HFFc6 (cell line): ENCODE measurements around the gene FAM43A. TPM values are rescaled to one million over a fixed set of nuclear protein-coding genes. Genes with fewer than 3 reads are reported as not detected.

ENCODE experiments used
- DNase-seq: peaks from one replicate; pipeline ENCODE4 v3.0.0-alpha.2; 2018
- H3K27ac Mint-ChIP-seq: 2 replicates; pipeline ENCODE4 v1.8.0; 2020; ENCODE audit warnings: mild to moderate bottlenecking, mixed read lengths
- H3K27me3 Mint-ChIP-seq: 2 replicates; pipeline ENCODE4 v1.8.0; 2021; ENCODE audit warnings: mild to moderate bottlenecking, moderate library complexity, mixed read lengths; ENCODE audit not compliant: insufficient read depth
- H3K36me3 Mint-ChIP-seq: 2 replicates; pipeline ENCODE4 v1.8.0; 2021; ENCODE audit warnings: low read depth, mixed read lengths
- H3K4me1 Mint-ChIP-seq: 2 replicates; pipeline ENCODE4 v1.8.0; 2020; ENCODE audit warnings: low read depth, mixed read lengths
- H3K4me3 Mint-ChIP-seq: 2 replicates; pipeline ENCODE4 v1.8.0; 2020; ENCODE audit warnings: mild to moderate bottlenecking, moderate library complexity, mixed read lengths
- H3K9me3 Mint-ChIP-seq: 2 replicates; pipeline ENCODE4 v1.8.0; 2020; ENCODE audit warnings: mild to moderate bottlenecking, mixed read lengths
- total RNA-seq, 6 experiments: library from RNA; stranded (reverse); fragmentation: NEBNext Ultra II Directional; extraction: Animal tissue kit (Norgen Biotek cat#: 25700); gene quantifications; 2 replicates in 1 of 6; 3 replicates in 5 of 6; pipeline ENCODE4 v1.2.3, GENCODE V29; 2021
- TF ChIP-seq, protein P1 (sequence below): fragments of 200-600 bp; sonication (generic); IDR thresholded peaks from 2 replicates; pipeline ENCODE4 v1.5.0; 2021; ENCODE audit warnings: antibody characterized with exemption, mild to moderate bottlenecking

The FAM43A gene
- total RNA-seq, 6 experiments from 2014 or later: 10.6 to 28.5 (median 11.6) TPM

DNA sequence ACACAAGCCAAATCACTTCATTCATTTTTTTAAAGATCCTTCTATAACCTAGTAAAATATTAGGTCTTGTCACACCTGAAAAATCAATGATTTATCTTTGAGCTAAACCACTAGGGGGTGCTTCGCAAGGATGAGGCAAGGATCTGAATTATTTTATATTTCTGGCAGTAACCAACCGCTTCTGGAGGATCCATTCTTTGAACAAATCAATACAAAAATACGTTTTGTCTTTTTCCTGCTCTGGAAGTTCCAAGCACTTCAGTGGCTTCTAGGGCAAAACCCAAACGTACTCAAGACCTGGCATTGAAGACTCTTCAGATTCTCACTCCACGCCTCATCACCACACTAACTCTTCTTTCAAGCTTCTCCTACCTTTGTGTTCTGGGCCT is 14.2 kb upstream of the FAM43A start:
- TF ChIP-seq, protein P1, sequence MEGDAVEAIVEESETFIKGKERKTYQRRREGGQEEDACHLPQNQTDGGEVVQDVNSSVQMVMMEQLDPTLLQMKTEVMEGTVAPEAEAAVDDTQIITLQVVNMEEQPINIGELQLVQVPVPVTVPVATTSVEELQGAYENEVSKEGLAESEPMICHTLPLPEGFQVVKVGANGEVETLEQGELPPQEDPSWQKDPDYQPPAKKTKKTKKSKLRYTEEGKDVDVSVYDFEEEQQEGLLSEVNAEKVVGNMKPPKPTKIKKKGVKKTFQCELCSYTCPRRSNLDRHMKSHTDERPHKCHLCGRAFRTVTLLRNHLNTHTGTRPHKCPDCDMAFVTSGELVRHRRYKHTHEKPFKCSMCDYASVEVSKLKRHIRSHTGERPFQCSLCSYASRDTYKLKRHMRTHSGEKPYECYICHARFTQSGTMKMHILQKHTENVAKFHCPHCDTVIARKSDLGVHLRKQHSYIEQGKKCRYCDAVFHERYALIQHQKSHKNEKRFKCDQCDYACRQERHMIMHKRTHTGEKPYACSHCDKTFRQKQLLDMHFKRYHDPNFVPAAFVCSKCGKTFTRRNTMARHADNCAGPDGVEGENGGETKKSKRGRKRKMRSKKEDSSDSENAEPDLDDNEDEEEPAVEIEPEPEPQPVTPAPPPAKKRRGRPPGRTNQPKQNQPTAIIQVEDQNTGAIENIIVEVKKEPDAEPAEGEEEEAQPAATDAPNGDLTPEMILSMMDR: peak; percentile 93
- Mint-ChIP-seq H3K9me3 (no peaks in the 10 kb centered on the region), H3K4me1 (peaks cover 38% of the 10 kb centered on the region)

DNA sequence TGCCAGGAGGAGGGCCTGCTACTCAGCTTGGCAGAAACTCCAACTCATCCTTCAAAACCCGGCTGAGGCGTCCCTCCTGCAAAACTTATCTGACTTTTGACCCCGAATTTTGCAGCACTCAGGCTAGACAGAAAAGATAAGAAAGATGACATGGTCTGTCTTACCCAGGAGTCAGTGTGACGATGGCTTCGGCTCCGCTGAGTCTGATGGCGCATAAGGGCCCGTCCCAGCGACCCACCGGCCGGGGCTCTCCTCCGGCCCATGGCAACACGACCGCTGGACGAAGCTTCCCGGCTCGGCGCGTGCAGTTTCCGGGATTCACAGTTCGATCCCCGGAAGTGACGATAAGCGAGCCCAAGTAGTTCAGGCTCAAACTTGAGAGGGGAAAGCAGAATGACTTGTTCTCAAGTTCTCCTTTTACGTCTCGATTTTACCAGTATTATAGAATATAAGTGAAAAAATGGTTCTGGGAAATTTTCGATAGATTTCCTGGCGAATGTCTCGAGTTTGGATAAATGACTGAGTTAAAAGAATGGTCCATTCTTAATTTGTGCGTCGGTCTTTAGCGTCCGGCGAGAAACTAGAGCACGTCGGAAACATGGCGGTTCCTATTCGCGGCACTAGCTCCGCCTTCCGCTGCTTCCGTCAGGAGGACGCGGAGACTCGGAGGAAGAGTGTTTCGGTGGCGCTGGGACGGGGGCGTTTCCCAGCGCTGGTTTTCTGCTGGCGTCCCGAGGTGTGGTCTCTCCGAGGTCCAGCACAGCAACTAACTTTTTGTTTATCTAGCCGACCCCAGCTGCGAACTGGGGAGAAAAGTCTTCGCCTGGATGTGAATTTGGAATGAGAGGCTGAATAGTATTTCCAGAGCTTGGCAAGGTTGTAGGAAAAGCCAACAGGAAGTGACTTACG is 13.5 kb upstream of the FAM43A start, which contains the start of gene LSG1:
LSG1 (minus strand) TSS at position 292 of the 909 bp plus-strand sequence; CDS start at position 263, 29 bp downstream.
- peaks cover 10% of the 10 kb centered on the region for H3K36me3 Mint-ChIP-seq
- H3K4me1 Mint-ChIP-seq: peaks cover 38% of the 10 kb centered on the region
- peak within 1 kb of the TSS; percentile 99 for H3K4me3 Mint-ChIP-seq
- peak within 1 kb of the TSS; percentile 99 for H3K27ac Mint-ChIP-seq
- H3K9me3 Mint-ChIP-seq: no peaks in the 10 kb centered on the region
- peak; percentile 89 for DNase-seq
- H3K27me3 Mint-ChIP-seq: no peaks in the 10 kb centered on the region
- TF ChIP-seq, protein P1: no peak

More for the DNA sequence above, 14.2 kb upstream of the FAM43A start:
- peak; percentile 59 for DNase-seq
- H3K4me3 Mint-ChIP-seq: peak overlapping the region; percentile 99
- no peaks in the 10 kb centered on the region for H3K27me3 Mint-ChIP-seq
- peak overlapping the region; percentile 99 for H3K27ac Mint-ChIP-seq
- peaks cover 10% of the 10 kb centered on the region for H3K36me3 Mint-ChIP-seq

DNA sequence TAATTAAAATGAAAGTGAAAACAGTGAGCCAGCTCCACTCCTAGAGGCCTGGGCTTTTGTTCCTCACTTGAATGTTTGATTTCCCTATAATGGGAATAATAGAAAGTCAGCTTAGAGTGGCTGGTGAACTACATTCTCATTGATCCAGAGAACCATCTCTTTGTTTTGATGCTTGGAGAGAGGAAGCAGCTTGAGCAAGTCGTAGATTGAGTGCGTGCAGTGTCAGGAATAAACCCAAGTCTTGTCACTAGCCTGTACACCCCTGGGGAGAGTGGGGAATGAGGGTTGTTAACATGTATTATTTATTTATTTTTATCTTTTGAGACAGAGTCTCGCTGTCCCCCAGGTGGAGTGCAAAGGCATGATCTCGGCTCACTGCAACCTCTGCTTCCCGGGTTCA is 12.8 kb upstream of the FAM43A start:
- Mint-ChIP-seq H3K27me3 (no peaks in the 10 kb centered on the region), H3K9me3 (no peaks in the 10 kb centered on the region), H3K27ac (peak overlapping the region; percentile 99), H3K4me1 (peaks cover 38% of the 10 kb centered on the region), H3K36me3 (peaks cover 10% of the 10 kb centered on the region), H3K4me3 (peak overlapping the region; percentile 99)
- DNase-seq: no peak
- TF ChIP-seq, protein P1: no peak

DNA sequence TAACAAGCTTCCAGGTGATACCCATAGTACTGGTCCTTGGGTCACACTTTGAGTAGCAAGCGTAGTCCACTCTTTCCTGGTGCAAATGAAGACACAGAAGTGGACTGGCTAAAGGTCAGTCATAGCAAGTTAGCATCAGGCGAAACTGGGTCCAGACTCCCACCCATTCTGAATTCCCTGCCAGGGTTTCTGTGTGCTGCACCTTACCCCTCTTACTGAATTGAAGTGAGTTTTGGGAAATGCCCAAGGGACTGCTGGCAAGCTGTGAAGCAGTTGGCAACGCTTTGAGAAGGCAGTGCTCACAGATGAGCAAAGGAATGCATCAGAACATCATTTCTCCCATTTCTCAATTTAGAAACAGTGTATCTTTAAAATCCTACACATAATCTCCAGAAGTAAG is 11.9 kb upstream of the FAM43A start:
- TF ChIP-seq, protein P1: no peak
- H3K4me1 Mint-ChIP-seq: peaks cover 38% of the 10 kb centered on the region
- H3K36me3 Mint-ChIP-seq: peaks cover 5% of the 10 kb centered on the region
- H3K9me3 Mint-ChIP-seq: no peaks in the 10 kb centered on the region
- H3K27ac Mint-ChIP-seq: no peak overlapping the region
- H3K27me3 Mint-ChIP-seq: no peaks in the 10 kb centered on the region
- DNase-seq: no peak
- peak overlapping the region; percentile 30 for H3K4me3 Mint-ChIP-seq

DNA sequence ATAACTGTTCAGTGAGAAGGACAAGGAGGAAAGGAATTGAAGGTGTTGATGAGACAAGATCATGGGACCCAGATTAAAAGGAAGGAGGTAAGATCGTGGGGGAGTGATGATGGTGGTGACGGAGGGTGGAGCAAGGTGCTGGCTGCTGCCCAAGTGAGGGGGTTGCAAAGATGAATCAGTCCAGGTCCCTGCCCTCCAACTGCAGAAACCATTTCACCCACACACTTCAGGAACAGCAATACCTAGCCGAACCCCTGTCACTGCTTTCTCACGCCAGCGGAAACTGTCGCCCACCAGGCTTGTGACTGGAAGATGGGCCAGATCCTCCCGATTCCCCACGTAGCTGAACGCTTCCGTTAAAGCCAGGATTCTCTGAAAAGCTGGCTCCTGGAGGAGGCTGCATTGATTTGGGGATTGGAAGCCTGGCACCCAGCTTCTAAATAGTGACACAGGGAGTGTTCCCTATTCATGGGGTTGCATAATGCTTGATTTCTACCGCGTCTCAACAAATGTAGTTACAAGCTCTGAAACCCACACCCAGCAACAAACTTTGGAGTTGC is 10.5 kb upstream of the FAM43A start:
- Mint-ChIP-seq H3K36me3 (no peaks in the 10 kb centered on the region; the same call in 1 of the 2 replicates), H3K27me3 (no peaks in the 10 kb centered on the region; the same call in 1 of the 2 replicates), H3K27ac (no peak overlapping the region), H3K4me3 (peak overlapping the region; percentile 52; the same call in 1 of the 2 replicates), H3K4me1 (peaks cover 34% of the 10 kb centered on the region), H3K9me3 (no peaks in the 10 kb centered on the region)
- no peak for DNase-seq
- TF ChIP-seq, protein P1: no peak
